Body of pancreas (tissue), 4 donors: ENCODE results near the gene VAMP2.

Experiments
- POLR2A ChIP-seq, 3 donors: fragments of 450-650 bp; IDR thresholded peaks; one replicate each; pipeline ENCODE4 v1.6.1; 2016; ENCODE audit warnings: antibody characterized with exemption in 3 of 3, mild to moderate bottlenecking in 2 of 3
- TF ChIP-seq, protein P1 (sequence below), 7 experiments: fragments of 450-650 bp in 4 of 7; fragments of 200-600 bp in 3 of 7; sonication (generic) in 3 of 7; IDR thresholded peaks; one replicate each; pipeline ENCODE4 v1.5.1; 2016 to 2019; ENCODE audit warnings: antibody characterized with exemption in 7 of 7

DNA sequence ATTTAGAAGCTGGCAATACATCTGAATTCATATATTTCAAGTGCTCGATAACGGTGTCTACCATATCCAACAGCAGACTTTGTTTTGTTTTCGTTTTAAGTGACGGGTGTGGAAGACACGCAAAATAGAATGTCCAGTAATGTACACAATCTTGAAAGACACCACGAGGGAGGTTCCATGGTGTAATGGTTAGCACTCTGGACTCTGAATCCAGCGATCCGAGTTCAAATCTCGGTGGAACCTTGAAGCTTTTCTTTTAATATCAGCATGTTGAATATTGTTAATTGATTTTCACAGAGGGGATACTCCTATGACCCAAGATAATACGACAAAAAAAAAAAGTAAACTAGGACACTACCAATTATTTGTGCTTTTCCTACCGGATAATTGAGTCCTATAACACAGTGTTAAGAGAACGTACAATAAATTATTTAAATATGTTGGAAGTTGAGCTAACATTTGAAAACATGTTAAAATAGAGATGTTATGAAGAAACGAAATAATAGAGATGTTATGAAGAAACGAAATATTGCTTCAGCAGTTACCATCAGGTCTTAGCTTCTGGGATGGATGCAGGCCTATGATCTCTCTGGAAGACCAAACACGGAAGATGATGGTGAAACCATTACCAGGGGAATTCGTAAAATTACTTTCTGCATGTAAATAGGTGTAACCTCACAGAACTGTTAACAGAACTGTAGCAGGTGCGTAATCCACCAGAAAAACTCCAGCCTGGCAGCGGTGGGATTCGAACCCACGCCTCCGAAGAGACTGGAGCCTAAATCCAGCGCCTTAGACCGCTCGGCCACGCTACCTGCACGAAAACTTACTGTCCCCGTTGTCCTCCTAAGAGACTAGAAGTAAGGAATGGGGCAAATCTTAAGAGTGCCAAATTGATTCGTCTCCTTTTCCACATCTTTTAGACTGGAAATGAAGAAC is 42.9 kb downstream of the VAMP2 start:
- TF ChIP-seq POLR2A (IDR thresholded peaks at IDR 0.05) = no peak
- TF ChIP-seq, protein P1, sequence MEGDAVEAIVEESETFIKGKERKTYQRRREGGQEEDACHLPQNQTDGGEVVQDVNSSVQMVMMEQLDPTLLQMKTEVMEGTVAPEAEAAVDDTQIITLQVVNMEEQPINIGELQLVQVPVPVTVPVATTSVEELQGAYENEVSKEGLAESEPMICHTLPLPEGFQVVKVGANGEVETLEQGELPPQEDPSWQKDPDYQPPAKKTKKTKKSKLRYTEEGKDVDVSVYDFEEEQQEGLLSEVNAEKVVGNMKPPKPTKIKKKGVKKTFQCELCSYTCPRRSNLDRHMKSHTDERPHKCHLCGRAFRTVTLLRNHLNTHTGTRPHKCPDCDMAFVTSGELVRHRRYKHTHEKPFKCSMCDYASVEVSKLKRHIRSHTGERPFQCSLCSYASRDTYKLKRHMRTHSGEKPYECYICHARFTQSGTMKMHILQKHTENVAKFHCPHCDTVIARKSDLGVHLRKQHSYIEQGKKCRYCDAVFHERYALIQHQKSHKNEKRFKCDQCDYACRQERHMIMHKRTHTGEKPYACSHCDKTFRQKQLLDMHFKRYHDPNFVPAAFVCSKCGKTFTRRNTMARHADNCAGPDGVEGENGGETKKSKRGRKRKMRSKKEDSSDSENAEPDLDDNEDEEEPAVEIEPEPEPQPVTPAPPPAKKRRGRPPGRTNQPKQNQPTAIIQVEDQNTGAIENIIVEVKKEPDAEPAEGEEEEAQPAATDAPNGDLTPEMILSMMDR (IDR thresholded peaks at IDR 0.05) = no peak
